ENCODE measurements around the gene JAZF1. TPM values are rescaled to one million over a fixed set of nuclear protein-coding genes. Genes with fewer than 3 reads are reported as not detected.

JAZF1 gene
- total RNA-seq, 1 experiment from 2014 or later: 0.95 TPM

DNA sequence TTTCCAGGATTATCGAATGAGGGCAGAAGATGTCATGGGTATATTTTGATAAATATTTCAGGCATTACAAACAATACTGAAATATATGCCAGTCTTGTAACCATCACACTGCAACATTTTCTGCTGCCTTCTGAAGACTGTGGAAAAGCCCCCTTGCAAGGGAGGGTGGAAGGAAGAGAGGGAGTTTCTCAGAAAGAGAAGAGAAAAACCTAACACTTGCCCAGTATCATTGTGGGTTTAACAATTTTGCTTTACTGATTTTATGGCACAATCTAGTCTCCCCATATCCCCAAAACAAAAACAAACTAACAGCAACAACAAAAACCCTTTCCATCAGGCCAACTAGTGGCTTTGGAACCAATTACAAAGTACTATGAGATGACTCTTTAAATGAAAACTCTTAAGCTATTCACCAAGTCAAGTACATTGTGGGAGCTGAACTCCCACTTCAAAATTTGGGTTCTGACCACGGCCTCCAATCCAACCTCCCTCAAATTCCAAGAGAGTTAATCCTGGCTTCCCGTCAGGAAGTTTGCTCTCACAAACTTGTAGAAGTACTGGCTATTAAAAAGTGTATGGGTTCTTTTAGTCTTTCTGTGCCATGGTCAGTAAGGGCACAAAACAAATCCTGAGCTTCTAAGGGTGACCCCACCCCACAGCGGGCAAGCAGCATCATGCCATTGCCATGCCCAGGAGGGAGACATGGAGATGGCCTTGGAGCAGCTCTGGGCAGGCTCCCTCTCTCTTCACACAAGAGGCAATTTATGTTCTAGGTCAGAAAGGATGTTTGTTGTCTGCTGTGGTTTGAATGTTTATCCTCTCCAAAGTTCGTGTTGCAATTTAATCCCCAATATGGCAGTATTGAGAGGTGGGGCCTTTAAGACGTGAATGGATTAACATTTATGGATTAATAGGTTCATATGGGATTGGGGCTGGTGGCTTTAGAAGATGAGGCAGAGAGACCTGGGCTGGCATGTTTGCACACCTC is 96.3 kb downstream of the JAZF1 start:
- POLR2A ChIA-PET: no interaction called here
- CTCF ChIA-PET: interaction anchor here (1.0 kb wide), 1 partner anchor 22 kb away, joined by 3 read pairs; no protein-coding TSS in a partner anchor
- Mint-ChIP-seq H3K27me3 (ENCODE audit: insufficient read depth, unreplicated experiment) (peaks cover 11% of the 10 kb centered on the region), H3K4me3 (ENCODE audit: unreplicated experiment) (no peak overlapping the region), H3K9me3 (ENCODE audit: unreplicated experiment) (no peaks in the 10 kb centered on the region), H3K4me1 (ENCODE audit: low read depth, unreplicated experiment) (no peaks in the 10 kb centered on the region), H3K27ac (ENCODE audit: unreplicated experiment) (no peak overlapping the region), H3K36me3 (ENCODE audit: insufficient read depth, unreplicated experiment) (no peaks in the 10 kb centered on the region)
- H3K9me3 ChIP-seq: no peaks in the 10 kb centered on the region
- H3K4me3 ChIP-seq (ENCODE audit: low read depth, low read length): no peak overlapping the region
- no TSS peak for BruUV-seq (replicated peaks)
- TF ChIP-seq, protein P1, sequence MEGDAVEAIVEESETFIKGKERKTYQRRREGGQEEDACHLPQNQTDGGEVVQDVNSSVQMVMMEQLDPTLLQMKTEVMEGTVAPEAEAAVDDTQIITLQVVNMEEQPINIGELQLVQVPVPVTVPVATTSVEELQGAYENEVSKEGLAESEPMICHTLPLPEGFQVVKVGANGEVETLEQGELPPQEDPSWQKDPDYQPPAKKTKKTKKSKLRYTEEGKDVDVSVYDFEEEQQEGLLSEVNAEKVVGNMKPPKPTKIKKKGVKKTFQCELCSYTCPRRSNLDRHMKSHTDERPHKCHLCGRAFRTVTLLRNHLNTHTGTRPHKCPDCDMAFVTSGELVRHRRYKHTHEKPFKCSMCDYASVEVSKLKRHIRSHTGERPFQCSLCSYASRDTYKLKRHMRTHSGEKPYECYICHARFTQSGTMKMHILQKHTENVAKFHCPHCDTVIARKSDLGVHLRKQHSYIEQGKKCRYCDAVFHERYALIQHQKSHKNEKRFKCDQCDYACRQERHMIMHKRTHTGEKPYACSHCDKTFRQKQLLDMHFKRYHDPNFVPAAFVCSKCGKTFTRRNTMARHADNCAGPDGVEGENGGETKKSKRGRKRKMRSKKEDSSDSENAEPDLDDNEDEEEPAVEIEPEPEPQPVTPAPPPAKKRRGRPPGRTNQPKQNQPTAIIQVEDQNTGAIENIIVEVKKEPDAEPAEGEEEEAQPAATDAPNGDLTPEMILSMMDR (IDR thresholded peaks at IDR 0.05; ENCODE audit: insufficient read depth in 1 of 2, low read depth in 1 of 2, low read length in 1 of 2, severe bottlenecking in 1 of 2, unreplicated experiment in 1 of 2): no peak
- H3K36me3 ChIP-seq (ENCODE audit: control insufficient read depth, insufficient read depth, low read length): no peaks in the 10 kb centered on the region
- intact Hi-C loops (cut with micrococcal nuclease; ENCODE audit: unreplicated experiment): no loop called here
- no peaks in the 10 kb centered on the region for H3K27me3 ChIP-seq (replicated peaks; ENCODE audit: control insufficient read depth, insufficient read depth, low read length)
- DNase-seq: no peak
- no peaks in the 10 kb centered on the region for H3K4me1 ChIP-seq

DNA sequence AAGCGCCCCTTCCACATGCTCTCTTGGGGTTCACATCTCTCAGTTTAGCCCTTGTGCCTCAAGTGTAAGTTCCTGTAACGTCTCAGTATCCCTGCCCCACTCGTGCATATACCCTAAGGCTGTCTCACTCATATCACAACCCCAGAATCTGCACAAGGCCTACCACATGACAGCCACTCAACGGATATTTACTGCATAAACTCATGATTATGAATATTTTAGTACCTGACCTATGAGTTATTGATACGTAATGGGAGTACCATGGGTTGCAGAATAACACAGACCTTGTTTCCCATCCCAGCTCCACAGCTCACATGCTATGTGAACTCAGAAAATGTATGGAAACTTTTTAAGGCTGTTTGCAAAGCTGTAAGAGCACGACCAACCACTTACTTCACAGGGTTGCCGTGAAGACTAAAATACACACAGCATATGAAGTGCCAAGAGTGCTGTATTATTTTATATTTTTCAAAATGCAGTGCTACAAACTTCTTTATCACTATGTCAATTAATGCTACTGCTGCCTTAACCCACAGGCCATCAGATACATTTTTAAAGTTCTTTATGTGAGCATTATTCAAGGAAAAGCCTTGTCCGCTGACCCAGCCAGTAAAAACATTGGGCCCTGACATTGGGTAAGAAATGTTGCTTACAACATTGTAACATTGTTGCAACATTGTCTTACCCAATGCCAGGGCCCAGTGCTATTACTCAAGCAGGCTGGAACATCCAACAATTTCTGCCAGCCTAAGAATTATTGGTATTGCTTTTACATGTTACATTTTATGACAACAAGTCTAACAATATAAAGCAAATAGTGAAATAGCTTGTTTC is 97.2 kb downstream of the JAZF1 start:
- Mint-ChIP-seq H3K36me3 (ENCODE audit: insufficient read depth, unreplicated experiment) (no peaks in the 10 kb centered on the region), H3K27ac (ENCODE audit: unreplicated experiment) (no peak overlapping the region), H3K27me3 (ENCODE audit: insufficient read depth, unreplicated experiment) (peaks cover 6% of the 10 kb centered on the region), H3K4me1 (ENCODE audit: low read depth, unreplicated experiment) (no peaks in the 10 kb centered on the region), H3K4me3 (ENCODE audit: unreplicated experiment) (no peak overlapping the region), H3K9me3 (ENCODE audit: unreplicated experiment) (no peaks in the 10 kb centered on the region)
- intact Hi-C loops (cut with micrococcal nuclease; ENCODE audit: unreplicated experiment): no loop called here
- H3K4me1 ChIP-seq: no peaks in the 10 kb centered on the region
- H3K9me3 ChIP-seq: no peaks in the 10 kb centered on the region
- TF ChIP-seq, protein P1 (IDR thresholded peaks at IDR 0.05; ENCODE audit: insufficient read depth in 1 of 2, low read depth in 1 of 2, low read length in 1 of 2, severe bottlenecking in 1 of 2, unreplicated experiment in 1 of 2): no peak
- ChIA-PET POLR2A (no interaction called here), CTCF (interaction anchor here (1.0 kb wide), 1 partner anchor 21 kb away, joined by 3 read pairs; no protein-coding TSS in a partner anchor)
- H3K4me3 ChIP-seq (ENCODE audit: low read depth, low read length): no peak overlapping the region
- DNase-seq: no peak
- no peaks in the 10 kb centered on the region for H3K36me3 ChIP-seq (ENCODE audit: control insufficient read depth, insufficient read depth, low read length)
- H3K27me3 ChIP-seq (replicated peaks; ENCODE audit: control insufficient read depth, insufficient read depth, low read length): no peaks in the 10 kb centered on the region
- BruUV-seq (replicated peaks): no TSS peak

DNA sequence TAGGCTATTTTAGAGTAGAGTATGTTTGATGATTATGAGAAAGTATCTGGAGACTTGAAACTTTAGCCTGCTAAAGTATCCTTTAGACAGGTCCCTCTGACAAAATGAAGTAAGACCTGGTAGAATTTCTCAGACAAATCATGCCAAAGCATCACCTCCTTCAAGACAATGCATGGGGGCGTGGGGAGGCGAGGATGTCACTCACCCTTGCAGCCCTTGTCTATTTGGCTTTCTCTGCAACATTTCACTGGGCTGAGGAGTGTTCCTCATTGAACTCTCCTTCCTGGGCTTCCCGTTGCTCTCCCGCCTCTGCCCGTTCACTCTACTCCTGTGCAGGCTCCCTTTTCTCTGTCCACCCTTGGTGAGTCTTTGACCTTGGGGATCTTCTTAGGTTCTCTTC is 98.5 kb downstream of the JAZF1 start:
- no peaks in the 10 kb centered on the region for H3K4me1 Mint-ChIP-seq (ENCODE audit: low read depth, unreplicated experiment)
- H3K27ac Mint-ChIP-seq (ENCODE audit: unreplicated experiment): no peak overlapping the region
- no peaks in the 10 kb centered on the region for H3K4me1 ChIP-seq
- H3K4me3 ChIP-seq (ENCODE audit: low read depth, low read length): no peak overlapping the region
- H3K9me3 Mint-ChIP-seq (ENCODE audit: unreplicated experiment): no peaks in the 10 kb centered on the region
- POLR2A ChIA-PET: no interaction called here
- BruUV-seq (replicated peaks): no TSS peak
- no peaks in the 10 kb centered on the region for H3K36me3 ChIP-seq (ENCODE audit: control insufficient read depth, insufficient read depth, low read length)
- no peak for DNase-seq
- CTCF ChIA-PET: no interaction called here
- no peaks in the 10 kb centered on the region for H3K27me3 ChIP-seq (replicated peaks; ENCODE audit: control insufficient read depth, insufficient read depth, low read length)
- H3K9me3 ChIP-seq: no peaks in the 10 kb centered on the region
- H3K36me3 Mint-ChIP-seq (ENCODE audit: insufficient read depth, unreplicated experiment): no peaks in the 10 kb centered on the region
- intact Hi-C loops (cut with micrococcal nuclease; ENCODE audit: unreplicated experiment): no loop called here
- H3K27me3 Mint-ChIP-seq (ENCODE audit: insufficient read depth, unreplicated experiment): peaks cover 6% of the 10 kb centered on the region
- TF ChIP-seq, protein P1 (IDR thresholded peaks at IDR 0.05; ENCODE audit: insufficient read depth in 1 of 2, low read depth in 1 of 2, low read length in 1 of 2, severe bottlenecking in 1 of 2, unreplicated experiment in 1 of 2): no peak
- no peak overlapping the region for H3K4me3 Mint-ChIP-seq (ENCODE audit: unreplicated experiment)
